T-helper 9 cell (primary cell): Measurements from ENCODE around the gene FAM217A.

Experiments
- DNase-seq: peaks from one replicate; pipeline ENCODE4 v3.0.0-alpha.2; 2020

Gene FAM217A

DNA sequence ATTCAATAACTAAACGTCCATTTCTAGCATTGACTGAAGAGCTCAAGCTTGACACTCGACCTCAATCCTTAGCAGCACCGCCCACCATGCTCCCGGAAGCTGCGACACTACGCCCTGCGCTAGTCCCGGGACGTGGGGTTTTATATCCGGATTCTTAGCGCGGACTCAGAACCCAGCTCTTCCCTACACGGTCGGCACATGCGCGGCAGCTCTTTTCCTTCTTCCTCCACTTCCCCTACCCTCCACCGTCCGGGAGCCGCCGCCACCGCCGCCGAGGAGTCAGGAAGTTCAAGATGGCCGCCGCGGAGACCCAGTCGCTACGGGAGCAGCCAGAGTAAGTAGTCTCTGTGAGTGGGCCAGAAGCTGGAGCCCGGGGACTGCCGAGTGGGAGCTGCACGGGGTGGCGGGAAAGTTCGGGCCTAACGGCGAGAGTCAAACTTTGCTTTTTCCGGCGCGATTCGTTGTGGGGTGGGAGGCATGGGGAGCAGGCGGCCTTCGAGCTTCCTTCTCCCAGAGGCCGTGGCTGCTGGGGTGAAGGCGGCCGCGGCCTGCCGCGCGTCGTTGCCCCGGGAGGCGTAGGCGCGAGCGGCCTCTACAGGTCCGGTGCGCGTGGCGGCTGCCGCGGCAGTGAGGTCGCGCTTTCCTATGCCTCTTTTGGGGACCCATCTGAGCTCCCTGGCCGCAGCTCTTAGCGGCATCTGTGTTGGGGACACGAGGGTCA is 57.6 kb downstream of the FAM217A start:
- DNase-seq = peak; percentile 70

- DNase-seq = no peak
These were observed 58.2 kb downstream of the FAM217A start for GRCh38 chr6:4020822-4021132.

DNA sequence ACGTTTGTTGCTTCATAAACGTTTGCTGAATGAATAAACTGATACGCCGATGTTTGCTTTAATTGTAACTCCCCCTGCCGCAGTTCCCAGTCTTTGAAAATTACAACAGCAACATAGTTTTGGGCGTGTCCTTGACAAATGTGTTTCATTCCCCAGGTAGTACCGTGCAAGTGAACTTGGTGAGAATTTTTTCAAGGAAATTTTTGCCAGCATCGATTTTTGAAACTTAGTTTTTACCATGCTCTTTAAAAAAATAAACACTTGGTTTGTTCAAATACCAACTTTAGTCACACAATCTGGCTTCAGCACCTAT is 60.1 kb downstream of the FAM217A start:
- DNase-seq = no peak
